Stimulated activated CD8-positive, alpha-beta memory T cell treated with anti-CD3 and anti-CD28 coated beads, Interleukin-4, amount 100 ng/mL, for 1 hour (primary cell): ENCODE measurements around the gene PDE4D.

Source experiments
- DNase-seq, 2 donors: peaks; one replicate each; pipeline ENCODE4 v3.0.0-alpha.2; 2020; ENCODE audit warnings: low read depth in 2 of 2, low spot score in 1 of 2

Gene PDE4D

DNA sequence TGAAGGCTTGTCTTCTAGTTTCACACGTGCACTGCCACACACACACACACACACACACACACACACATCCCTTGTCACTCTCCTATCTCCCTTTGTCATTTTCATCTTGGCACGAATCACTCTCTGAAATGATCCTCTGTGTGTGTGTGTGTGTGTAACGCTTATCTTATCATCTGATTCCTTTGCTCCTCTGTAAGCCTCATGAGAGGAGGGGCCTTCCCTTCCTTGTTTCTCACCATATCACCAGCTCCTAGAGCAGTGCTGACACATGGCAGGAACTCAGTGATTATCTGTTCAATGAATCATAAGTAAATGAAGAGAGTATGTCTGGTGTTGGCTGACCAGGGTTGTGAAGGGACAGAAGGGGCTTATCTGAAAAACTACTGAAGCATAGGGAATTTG, 53.3 kb downstream of the PDE4D start:
- no peak for DNase-seq

DNA sequence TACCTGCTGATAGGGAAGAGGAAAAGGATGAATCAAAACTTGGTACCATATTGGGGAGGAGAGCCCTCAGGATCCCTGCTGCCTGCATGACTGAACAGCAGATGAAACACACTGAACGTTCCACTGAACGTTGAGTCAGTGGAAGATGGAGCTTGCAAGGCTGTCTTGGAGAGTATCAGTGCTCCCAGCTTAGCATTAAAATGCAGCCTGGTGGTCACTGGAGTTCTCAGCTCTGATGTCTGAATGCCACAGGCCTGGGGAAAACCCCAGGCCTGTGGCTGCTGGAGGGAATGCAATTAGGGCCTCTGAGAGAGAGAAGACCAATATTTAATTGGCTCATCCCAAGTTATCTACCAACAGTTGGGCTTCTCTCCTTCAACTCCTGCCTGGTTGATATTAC, 54.5 kb downstream of the PDE4D start:
- DNase-seq, result no peak

DNA sequence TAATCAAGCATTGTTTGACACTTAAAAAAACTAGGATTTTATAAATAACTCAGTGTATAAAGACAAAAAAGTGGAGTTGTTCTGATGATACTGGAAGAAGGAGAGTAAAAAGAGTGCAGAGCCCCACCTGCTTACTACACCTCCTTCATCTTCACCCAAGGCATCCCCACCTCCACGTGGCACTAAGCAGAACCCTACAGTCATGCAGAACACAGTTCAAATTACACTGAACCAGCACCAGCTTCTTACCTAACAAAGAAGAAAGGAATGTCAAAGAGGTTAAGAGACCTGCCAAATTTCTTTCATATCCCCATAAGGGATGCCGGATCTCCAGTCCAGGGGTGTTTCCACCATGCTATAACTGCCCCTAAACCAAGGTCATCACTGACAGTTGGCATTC, 55.5 kb downstream of the PDE4D start:
- DNase-seq, result no peak

DNA sequence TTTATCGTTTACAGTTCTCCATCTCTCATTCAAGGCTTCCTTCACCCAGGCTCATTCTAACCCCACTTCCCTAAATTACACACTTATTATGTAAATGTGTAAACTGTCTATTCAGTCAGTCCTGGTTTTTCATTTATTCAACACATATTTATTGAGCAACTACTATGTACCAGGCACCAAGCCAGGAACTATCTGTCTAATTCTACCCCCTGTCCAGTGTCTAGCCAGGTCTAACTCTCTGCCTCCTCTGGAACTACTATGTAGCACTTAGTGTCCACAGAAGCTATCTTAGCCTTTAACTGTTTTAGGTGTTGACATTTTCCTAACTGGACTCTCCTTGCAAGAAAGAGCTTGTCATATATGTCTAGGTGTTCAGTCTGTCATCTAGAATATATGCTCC, 56.5 kb downstream of the PDE4D start:
- DNase-seq, result no peak

DNA sequence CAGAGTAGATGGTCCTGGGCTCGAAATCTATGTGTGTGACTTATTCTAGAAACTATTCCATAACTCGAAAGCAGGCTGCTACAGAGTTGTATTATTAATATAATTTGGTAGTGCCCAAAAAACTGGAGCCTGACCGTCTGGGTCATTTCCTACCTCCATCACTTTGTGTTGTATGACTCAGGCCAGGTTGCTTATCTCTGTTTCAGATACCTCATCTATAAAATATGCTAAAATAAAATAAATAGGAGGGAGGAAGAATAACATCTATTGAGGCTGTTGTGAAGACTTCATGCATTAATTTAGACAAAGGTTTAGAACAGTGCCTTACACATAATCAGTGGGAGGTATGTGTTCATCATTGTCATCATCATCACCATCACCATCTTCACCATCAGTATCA, 57.7 kb downstream of the PDE4D start:
- no peak for DNase-seq

DNA sequence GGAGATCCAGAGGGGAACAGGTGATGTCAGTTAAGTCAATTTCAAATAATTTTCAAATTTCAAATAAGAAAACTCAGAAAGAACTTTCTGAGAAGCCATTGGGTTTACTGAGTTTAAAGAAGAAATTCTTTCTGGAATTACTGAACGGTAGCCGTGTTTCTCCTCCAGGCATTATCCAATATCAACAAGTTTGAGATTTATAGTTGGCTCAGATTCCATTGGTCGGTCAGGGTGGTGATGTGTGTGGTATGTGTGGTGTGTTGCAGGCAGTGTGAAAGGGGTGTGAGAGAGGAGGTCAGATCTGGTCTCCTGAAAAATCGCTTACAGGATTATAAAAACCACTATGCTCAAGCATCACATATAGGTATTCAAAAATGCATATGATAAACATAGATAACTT, 60.1 kb downstream of the PDE4D start:
- DNase-seq, result no peak

DNA sequence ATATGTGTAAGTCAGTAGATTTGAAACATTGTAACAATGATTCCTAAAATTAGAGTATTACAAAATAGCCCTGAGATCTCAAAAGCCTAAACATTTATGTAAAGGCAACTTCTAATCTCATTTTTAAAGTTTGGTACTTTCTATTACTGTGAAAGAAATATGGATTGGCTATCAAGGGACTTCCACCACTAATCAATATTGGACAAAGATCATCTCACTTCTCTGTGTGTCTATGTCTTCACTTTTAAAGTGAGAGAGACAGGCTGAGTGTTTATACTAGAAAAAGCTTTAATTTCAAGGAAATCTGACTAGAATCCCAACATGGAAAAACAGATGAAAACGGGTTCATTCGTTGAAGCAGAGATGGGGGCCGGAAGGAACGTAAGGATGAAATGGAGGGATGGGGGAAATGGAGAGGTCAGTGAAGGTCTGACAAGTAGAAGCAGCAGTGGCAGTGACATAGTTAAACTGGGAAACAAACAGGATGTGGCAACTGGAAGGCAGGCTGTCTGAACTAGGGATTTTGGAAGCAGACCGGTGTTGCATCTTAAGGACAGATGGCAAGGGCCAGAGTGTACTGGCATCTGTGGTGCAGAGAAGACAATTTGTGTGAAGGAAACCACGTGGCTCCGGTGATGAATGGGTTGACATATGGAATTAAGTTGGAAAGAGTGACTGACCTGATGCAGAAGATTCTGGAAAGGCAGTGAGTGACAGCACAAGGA, 60.8 kb downstream of the PDE4D start:
- no peak for DNase-seq

DNA sequence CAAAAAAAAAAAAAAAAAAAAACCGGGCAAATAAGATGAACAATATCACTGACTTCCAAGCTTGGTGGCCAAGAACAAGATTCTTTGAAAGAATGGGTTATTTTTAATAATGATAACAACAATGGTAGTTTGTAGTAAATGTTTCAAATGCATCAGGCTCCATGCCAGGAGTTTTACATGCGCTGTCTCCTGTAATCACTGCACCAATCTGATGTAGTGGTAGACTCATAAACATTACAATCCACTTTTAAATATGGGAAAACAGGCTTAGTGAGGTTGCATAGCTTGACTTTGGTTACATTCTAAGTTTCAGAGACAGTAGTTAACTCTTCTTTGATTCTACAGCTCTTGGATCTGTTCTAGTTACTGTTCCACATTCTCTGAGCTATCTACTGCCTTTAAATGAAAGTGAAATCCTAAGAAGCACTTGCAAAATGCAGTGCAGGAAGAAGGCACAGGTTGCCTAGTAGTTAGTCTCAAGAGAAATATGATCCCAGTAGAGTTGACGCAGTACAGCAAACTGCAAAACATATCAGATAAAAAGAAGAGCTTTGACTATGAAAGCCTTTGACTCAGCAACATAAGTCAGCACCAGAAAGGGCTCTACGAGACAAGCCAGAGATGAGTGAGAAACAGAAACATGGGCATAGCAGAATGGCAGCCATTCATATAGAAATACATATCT, 62.1 kb downstream of the PDE4D start:
- no peak for DNase-seq

DNA sequence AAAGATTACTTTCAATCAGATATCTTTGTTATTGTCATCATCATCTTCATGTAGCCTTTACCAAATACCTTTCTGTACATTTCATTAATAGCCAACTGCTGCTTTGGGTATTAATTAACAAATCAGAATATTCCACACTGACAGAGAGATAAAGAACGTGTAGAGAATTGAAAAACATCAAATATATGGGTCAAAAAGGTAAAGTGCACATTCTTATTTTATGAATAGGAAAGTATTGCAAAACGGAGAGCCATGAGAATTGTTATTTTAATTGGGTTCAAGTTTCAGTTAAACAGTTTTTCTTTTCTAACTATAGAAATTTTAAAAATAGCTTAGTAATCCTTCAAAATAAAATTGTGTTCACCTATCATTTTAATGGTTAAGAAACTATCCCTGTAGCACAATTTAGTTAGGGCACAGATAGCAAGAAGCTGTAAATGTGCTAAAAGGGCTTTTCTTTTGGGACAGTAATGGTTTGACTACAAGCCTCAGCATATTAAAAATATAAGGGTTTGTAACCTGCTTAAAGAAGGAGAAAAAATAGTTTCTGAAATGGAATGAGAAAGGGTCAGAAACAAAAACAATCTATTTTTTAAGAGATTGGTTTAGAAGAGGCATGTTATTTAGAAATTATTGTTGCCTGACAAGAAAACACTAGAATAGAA, 62.9 kb downstream of the PDE4D start:
- DNase-seq, result no peak

DNA sequence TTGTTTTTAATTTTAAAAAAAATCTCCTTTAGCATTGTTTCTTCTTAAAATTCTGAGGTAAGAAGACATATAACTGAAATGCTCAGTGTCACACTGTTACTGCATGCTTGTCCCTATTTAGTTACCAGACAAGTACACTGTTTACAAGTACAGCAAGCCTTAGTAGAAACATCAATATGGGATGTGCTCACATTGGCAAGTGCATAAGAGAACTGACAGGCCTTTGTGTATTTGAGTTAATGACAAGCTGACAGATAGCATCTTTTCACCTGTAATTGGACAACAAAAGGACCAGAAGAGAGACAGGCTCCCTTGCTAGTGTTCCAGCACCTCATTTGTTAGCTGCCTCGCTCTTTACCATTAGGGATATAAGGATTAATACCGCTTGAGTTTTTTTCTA, 63.6 kb downstream of the PDE4D start:
- DNase-seq, result no peak

DNA sequence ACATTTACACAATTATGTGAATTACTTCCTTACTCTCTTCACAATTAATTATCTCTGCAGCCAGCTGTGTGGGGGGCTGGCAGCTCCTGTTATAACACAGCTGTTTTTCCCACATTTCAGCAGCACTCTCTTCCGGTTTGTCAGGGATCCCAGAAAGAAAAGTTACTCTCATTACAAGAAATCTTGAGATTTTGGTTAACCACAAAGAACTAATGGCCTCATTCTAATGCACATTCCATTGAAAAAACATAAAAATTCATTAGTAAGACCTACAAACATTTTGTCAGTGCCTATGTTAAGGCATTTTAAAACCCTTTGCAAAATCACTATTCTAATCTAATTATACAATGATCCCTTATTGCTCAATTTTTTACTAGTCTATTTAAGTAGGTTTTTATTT, 64.1 kb downstream of the PDE4D start:
- no peak for DNase-seq

DNA sequence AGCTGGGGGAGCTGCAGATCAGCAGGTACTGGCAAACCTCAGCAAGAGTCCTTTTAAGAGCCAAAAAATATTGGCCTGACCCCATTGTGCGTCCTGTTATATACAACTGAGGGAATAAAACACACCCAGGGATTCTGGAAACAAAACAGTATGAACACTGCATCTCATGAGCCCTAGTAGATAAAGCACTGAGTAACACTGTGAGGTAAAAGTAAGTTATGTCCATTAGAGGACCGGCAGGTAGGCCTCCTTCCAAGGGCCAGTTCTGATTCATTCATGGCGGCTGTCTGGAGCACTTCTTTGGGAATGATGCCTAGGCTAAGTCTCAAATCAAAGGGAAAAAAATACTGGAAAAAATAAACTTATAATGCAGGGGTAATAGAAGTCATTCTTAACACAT, 64.9 kb downstream of the PDE4D start:
- DNase-seq, result no peak

DNA sequence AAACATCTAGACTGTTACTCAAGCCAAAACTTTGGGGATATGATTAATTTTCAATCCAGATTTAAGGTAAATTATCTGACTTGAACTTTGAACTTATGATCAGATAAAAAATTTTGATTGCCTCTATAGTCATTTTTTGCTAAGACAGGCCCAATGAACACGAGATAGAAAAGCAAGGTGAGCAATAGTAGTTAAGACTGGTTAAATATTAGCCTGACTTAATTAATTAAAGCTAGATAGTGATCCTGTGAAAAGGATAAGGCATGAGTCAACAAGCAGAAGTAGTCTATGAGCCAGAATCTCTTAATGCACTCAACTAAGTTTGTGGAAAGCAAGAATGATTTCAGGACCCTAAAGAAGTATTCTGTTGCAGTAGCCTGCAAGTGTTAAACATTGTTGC, 66.5 kb downstream of the PDE4D start:
- DNase-seq, result no peak

DNA sequence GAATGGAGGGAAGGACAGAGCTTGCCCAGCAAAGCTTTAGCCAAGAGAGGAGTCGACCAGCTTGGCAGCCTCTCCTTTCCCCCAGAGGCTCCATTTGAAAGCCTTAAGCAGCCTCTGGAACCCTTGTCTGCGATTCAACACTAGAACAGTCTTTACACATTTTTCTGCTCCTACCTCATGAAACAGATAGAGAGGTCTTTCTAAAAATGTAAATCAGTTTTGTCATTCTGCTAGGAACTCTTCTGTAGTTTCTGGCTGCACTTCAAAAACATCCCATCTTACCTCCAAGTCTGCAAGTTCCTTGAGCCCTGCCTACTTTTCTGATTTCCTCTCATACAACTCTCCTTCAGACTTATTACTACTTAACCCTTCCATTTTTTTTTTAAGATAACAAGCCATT, 70.1 kb downstream of the PDE4D start:
- no peak for DNase-seq

DNA sequence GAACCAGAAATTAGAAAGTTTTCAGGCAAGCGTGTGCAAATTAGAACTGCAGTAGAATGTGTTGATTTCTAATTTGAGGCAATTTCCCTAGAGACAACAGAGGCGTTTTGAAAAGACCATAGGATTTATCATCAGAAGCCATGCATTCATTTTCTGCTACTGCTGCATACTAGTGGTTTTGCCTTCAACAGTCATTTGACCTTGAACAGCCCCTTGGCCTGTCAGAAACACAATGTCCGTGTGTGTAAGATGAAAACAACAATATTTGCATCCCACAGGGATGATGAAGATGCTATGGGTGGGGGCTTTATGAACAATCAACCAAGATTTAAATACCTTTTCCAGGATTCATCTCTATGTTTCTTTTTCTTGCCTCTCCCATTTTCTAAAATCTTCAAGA, 73.7 kb downstream of the PDE4D start:
- no peak for DNase-seq

DNA sequence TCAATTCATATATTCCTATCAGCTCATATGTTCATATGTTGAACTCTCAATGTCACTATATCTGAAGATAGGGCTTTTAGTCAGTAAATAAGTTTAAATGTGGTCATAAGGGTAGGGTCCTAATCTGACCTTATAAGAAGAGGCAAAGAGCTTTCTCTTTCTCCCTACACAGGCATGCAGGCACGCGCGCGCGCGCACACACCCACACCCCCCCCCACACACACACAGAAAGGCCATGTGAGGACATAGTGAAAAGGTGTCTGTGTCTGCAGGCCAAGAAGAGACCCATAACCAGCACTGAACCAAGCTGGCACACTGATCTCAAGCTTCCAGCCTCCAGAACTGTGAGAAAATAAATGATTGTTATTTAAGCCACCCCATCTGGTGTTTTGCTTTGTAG, 76.0 kb downstream of the PDE4D start:
- DNase-seq, result no peak

DNA sequence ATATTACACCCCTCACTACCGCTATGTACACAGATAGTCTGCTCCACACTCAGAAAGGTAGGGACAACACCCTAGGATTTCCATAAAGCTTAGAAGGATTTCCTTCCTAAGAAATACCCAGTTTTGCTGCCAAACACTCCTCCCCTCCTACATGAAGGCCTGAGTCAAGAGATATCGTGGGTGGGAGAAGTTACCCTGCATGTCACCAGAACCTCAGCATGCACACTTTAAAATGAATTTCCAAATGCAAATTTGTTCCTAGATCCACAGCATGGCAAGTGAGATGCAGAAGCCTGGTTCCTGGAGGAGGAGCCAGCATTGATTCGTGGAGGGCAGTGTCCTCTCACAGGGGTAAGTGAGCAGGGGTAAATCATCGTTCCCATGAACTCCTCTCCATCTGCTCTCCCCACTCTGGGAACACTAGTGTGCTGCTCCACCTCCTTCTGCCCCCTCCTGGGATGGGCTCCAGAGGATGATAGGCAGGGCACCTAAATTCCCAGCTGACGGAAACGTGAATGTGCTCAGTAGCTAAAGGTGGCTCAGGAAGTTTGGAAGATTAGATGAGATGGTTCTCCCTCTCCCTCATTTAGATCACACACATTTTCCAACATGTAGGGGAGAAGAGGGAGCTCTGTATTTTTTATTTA, 76.7 kb downstream of the PDE4D start:
- no peak for DNase-seq

DNA sequence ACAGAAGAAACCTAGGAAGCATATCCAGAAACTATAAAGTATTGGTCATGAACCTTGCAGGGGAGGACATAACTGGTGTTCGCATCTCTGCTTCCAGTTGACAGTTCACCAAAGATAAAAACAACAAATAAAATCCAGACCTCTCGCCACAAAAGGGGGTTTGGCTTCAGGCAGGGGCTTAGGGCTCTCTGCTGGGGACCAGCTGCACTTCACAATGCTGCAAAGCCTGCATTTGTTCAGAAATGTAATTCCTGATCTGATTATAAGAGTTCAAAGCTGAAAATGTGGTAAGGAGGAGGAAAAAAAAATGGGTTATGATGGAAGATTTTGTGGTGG, 79.0 kb downstream of the PDE4D start:
- no peak for DNase-seq

DNA sequence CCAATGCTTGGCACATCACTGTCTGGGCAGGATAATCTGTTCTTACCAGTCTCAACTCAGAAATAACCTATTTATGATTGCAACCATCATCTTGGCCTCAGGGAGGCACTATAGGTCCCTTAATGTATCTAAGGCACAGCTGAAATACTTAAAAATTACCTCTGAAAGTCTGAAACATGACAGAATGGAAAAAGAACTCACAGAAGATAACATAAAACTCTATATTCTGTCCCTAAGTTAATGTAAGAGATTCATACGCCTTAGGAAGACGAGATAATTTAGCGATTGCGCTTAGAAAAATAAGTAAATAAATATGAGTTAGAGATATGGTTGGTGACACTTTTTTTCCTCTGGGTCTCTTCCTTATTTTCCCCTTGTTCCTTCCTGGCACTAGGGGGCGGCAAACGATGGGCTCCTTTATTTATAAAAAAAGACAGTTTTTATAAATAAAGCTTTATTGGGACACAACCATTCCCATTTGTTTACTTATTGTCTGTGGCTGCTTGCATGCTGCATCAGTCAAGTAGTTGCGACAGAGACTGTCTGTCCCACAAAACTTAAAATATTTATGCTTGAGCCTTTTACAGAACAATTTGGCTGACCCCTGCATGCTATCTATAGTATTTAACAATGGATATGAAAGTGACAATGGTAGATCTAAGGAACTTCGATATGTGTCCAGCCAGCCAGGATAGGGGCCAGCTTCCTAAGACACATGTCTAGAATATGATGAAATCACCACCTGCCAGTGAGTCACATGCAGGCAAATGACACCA, 79.6 kb downstream of the PDE4D start:
- DNase-seq, result no peak

DNA sequence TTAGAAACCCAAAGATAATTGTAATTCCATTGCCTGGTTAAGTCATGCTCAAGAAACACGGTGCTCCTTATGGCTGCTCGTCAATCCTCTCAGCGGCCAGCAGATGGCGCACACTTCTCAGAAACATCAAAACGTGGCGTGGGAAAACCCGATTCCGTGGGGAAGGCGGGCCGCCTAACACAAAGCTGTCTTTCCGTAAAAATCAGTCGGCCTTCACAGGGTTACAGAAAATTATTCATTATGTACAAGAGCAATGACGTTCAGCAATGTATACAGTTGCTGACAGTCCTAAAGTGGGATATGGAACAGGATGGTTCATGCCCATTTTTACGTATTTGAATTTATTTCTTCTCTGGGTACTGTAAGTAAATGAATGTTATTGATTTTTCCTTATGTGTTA, 83.5 kb downstream of the PDE4D start:
- DNase-seq, result peak in 1 of 2 donors; percentile 21

DNA sequence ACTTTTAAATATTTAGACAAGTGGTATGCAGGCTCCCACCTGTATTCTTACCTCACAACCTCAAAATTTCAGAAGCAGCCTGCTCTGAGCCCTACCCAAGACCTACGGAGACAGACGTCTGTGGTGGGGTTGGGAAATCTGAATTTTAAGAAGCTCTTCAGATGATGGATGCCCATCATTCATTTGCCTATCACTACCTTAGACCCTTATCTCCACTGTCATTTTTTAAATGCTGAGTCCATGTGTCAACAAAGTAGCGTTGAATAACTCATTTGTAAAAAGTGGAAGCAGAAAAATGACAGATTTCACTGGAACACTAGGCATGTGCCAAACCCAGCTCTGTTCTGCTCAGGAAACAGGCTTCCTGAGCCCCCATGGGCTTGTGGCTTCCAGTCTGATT, 85.7 kb downstream of the PDE4D start:
- DNase-seq, result no peak
